H9 (cell line): ENCODE data around the gene SLC25A36. TPM values are rescaled to one million over a fixed set of nuclear protein-coding genes. Genes with fewer than 3 reads are reported as not detected.

Experiments used
- DNase-seq: peaks from one replicate; pipeline ENCODE4 v3.0.0-alpha.2; 2017
- H2AFZ ChIP-seq: one replicate; pipeline ENCODE4 v1.6.1; 2013; ENCODE audit warnings: mild to moderate bottlenecking, low read length, control low read depth, moderate library complexity
- H2AK5ac ChIP-seq: 2 replicates; pipeline ENCODE4 v1.6.1; 2013; ENCODE audit warnings: low read length, control low read depth, mixed read lengths; ENCODE audit not compliant: insufficient read length
- H2BK120ac ChIP-seq: one replicate; pipeline ENCODE4 v1.6.1; 2013; ENCODE audit warnings: low read depth, mild to moderate bottlenecking, low read length, control low read depth, inconsistent platforms; ENCODE audit not compliant: poor library complexity, severe bottlenecking
- H2BK12ac ChIP-seq: 2 replicates; pipeline ENCODE4 v1.6.1; 2013; ENCODE audit warnings: low read length, control low read depth, mixed read lengths, low read depth; ENCODE audit not compliant: insufficient read length
- H2BK15ac ChIP-seq: 2 replicates; pipeline ENCODE4 v1.6.1; 2013; ENCODE audit warnings: low read depth, low read length, control low read depth
- H2BK20ac ChIP-seq: one replicate; pipeline ENCODE4 v1.6.1; 2013; ENCODE audit warnings: low read depth, mild to moderate bottlenecking, low read length, control low read depth, inconsistent platforms; ENCODE audit not compliant: poor library complexity, severe bottlenecking
- H2BK5ac ChIP-seq: 2 replicates; pipeline ENCODE4 v1.6.1; 2013; ENCODE audit warnings: low read length, control low read depth, mixed read lengths; ENCODE audit not compliant: insufficient read length
- H3K14ac ChIP-seq: 2 replicates; pipeline ENCODE4 v1.6.1; 2013; ENCODE audit warnings: low read length, control low read depth; ENCODE audit not compliant: insufficient read depth
- H3K18ac ChIP-seq: 2 replicates; pipeline ENCODE4 v1.6.1; 2013; ENCODE audit warnings: low read depth, mild to moderate bottlenecking, mixed read lengths, low read length, control low read depth; ENCODE audit not compliant: insufficient read length
- H3K23ac ChIP-seq: 2 replicates; pipeline ENCODE4 v1.6.1; 2013; ENCODE audit warnings: low read length, control low read depth, mixed read lengths, low read depth; ENCODE audit not compliant: insufficient read length
- H3K23me2 ChIP-seq: 2 replicates; pipeline ENCODE4 v1.6.1; 2013; ENCODE audit warnings: low read depth, mild to moderate bottlenecking, mixed read lengths, low read length, control low read depth; ENCODE audit not compliant: insufficient read length, poor library complexity, severe bottlenecking
- H3K27ac ChIP-seq: 2 replicates; pipeline ENCODE4 v1.5.1; 2013; ENCODE audit warnings: low read length, control low read depth, mixed read lengths, low read depth; ENCODE audit not compliant: insufficient read length
- H3K27me3 ChIP-seq: 2 replicates; pipeline ENCODE4 v1.6.1; 2013; ENCODE audit warnings: low read length, control low read depth, inconsistent platforms; ENCODE audit not compliant: insufficient read depth
- H3K4ac ChIP-seq: 2 replicates; pipeline ENCODE4 v1.6.1; 2013; ENCODE audit warnings: low read depth, mild to moderate bottlenecking, control low read depth, inconsistent platforms, low read length, moderate library complexity
- H3K4me1 ChIP-seq: 2 replicates; pipeline ENCODE4 v1.6.1; 2013; ENCODE audit warnings: low read length, control low read depth, inconsistent platforms; ENCODE audit not compliant: insufficient read depth
- H3K4me2 ChIP-seq: 2 replicates; pipeline ENCODE4 v1.6.1; 2013; ENCODE audit warnings: low read length, control low read depth, mixed read lengths; ENCODE audit not compliant: insufficient read length, insufficient read depth
- H3K56ac ChIP-seq: 2 replicates; pipeline ENCODE4 v1.6.1; 2013; ENCODE audit warnings: low read depth, mild to moderate bottlenecking, mixed read lengths, low read length, control low read depth; ENCODE audit not compliant: insufficient read length
- H3K79me1 ChIP-seq: 2 replicates; pipeline ENCODE4 v1.6.1; 2013; ENCODE audit warnings: low read depth, mild to moderate bottlenecking, moderate library complexity, low read length, control low read depth, inconsistent platforms; ENCODE audit not compliant: insufficient read depth, poor library complexity, severe bottlenecking
- H3K79me2 ChIP-seq: 2 replicates; pipeline ENCODE4 v1.6.1; 2013; ENCODE audit warnings: low read length, control low read depth, inconsistent platforms; ENCODE audit not compliant: insufficient read depth
- H3K9ac ChIP-seq: 2 replicates; pipeline ENCODE4 v1.6.1; 2013; ENCODE audit warnings: low read length, control low read depth, mixed read lengths; ENCODE audit not compliant: insufficient read length; ENCODE audit errors: extremely low read depth
- H3K9me3 ChIP-seq: one replicate; pipeline ENCODE4 v1.6.1; 2013; ENCODE audit warnings: low read depth, low read length, inconsistent platforms; ENCODE audit not compliant: control insufficient read depth
- H3T11ph ChIP-seq: one replicate; pipeline ENCODE4 v1.6.1; 2013; ENCODE audit warnings: mild to moderate bottlenecking, low read length, control low read depth, inconsistent platforms
- H4K20me1 ChIP-seq: one replicate; pipeline ENCODE4 v1.6.1; 2013; ENCODE audit not compliant: control insufficient read depth, insufficient read length, insufficient read depth
- H4K5ac ChIP-seq: 2 replicates; pipeline ENCODE4 v1.6.1; 2013; ENCODE audit warnings: low read depth, mild to moderate bottlenecking, mixed read lengths, low read length, control low read depth; ENCODE audit not compliant: insufficient read length
- H4K8ac ChIP-seq: replicated peaks from 2 replicates; pipeline ENCODE4 v1.6.1; 2013; ENCODE audit warnings: low read length, control low read depth, mixed read lengths, low read depth; ENCODE audit not compliant: insufficient read length
- H4K91ac ChIP-seq: 2 replicates; pipeline ENCODE4 v1.6.1; 2013; ENCODE audit warnings: low read depth, mild to moderate bottlenecking, moderate library complexity, mixed read lengths, low read length, control low read depth; ENCODE audit not compliant: insufficient read length
- H3K27ac Mint-ChIP-seq, 3 experiments: 2 replicates in 2 of 3; 3 replicates in 1 of 3; pipeline ENCODE4 v1.8.0; 2020 to 2021; ENCODE audit warnings: mixed read lengths in 3 of 3, mild to moderate bottlenecking in 1 of 3, moderate library complexity in 1 of 3
- H3K27me3 Mint-ChIP-seq: 2 replicates; pipeline ENCODE4 v1.8.0; 2021; ENCODE audit warnings: low read depth, mild to moderate bottlenecking, moderate library complexity, mixed read lengths
- H3K36me3 Mint-ChIP-seq, 3 experiments: 2 replicates in 2 of 3; 3 replicates in 1 of 3; pipeline ENCODE4 v1.8.0; 2020 to 2021; ENCODE audit warnings: low read depth in 3 of 3, mixed read lengths in 3 of 3; ENCODE audit not compliant: insufficient read depth in 1 of 3
- H3K4me1 Mint-ChIP-seq, 2 experiments: 2 replicates each; pipeline ENCODE4 v1.8.0; 2020; ENCODE audit warnings: mixed read lengths in 2 of 2
- H3K4me3 Mint-ChIP-seq, 2 experiments: 2 replicates in 1 of 2; 3 replicates in 1 of 2; pipeline ENCODE4 v1.8.0; 2020 to 2021; ENCODE audit warnings: mild to moderate bottlenecking in 2 of 2, mixed read lengths in 2 of 2, moderate library complexity in 1 of 2
- H3K9me3 Mint-ChIP-seq, 2 experiments: 2 replicates in 1 of 2; 3 replicates in 1 of 2; pipeline ENCODE4 v1.8.0; 2020; ENCODE audit warnings: mild to moderate bottlenecking in 2 of 2, mixed read lengths in 2 of 2, moderate library complexity in 1 of 2
- CTCF ChIP-seq: fragments of 200-600 bp; sonication (generic); conservative IDR thresholded peaks from 3 replicates; pipeline ENCODE4 v1.8.0; 2021; ENCODE audit warnings: antibody characterized with exemption, mild to moderate bottlenecking
- WGBS: extraction: QIAGEN DNeasy Blood & Tissue Kit; methylation state at CpG from one replicate; pipeline ENCODE4 v1.1.7; 2013; ENCODE audit warnings: missing lambda C conversion rate, low lambda C conversion rate, mixed read lengths; ENCODE audit not compliant: insufficient read length; ENCODE audit errors: extremely low coverage; 5-methylcytosine and 5-hydroxymethylcytosine counted together
- total RNA-seq: library from RNA; stranded (reverse); gene quantifications from 2 replicates; pipeline ENCODE4 v1.2.1, GENCODE V29; 2021

The SLC25A36 gene
- total RNA-seq, 1 experiment from 2014 or later: 70.0 TPM

DNA sequence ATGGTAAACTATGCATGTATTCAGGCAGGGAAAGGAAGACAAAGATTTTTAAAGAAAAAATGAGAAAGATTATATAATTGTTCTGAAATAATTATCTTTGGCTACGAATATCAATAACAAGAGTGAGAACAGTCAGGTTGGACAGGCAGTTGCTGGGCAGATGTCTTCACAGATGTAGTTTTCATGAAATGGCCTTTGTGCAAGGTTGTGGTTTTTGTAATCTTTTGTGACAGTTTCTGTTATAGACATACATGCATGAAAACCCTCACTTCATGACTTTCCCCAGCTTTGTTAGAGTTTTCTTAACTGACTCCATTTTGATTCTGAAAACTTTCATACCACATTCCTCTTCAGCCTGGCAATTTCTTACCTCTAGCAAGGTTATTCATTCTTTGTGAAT is 34.9 kb upstream of the SLC25A36 start:
- no peak overlapping the region for H3K18ac ChIP-seq
- H3K9me3 ChIP-seq: no peaks in the 10 kb centered on the region
- H3K4me2 ChIP-seq: no peak overlapping the region
- H3K14ac ChIP-seq: no peak overlapping the region
- H3T11ph ChIP-seq: no peak overlapping the region
- H4K20me1 ChIP-seq: no peaks in the 10 kb centered on the region
- H3K4me1 Mint-ChIP-seq: peaks cover 0 to 2% of the 10 kb centered on the region in 2 experiments; a peak in 2 of 4 replicates
- H3K23me2 ChIP-seq: peaks cover 3% of the 10 kb centered on the region
- no peaks in the 10 kb centered on the region for H3K36me3 Mint-ChIP-seq
- H3K9me3 Mint-ChIP-seq: no peaks in the 10 kb centered on the region
- no peak overlapping the region for H3K23ac ChIP-seq
- H2BK12ac ChIP-seq: no peak overlapping the region
- no peak overlapping the region for H3K4ac ChIP-seq
- no peak overlapping the region for H4K91ac ChIP-seq
- H2AK5ac ChIP-seq: no peak overlapping the region
- no peak overlapping the region for H3K27ac Mint-ChIP-seq
- H3K56ac ChIP-seq: no peak overlapping the region
- WGBS: no CpG with 5 or more reads among the region's 1 CpG
- H3K9ac ChIP-seq: no peak overlapping the region
- no peak overlapping the region for H3K4me3 Mint-ChIP-seq
- H4K8ac ChIP-seq: no peak overlapping the region
- H2BK5ac ChIP-seq: no peak overlapping the region
- no peaks in the 10 kb centered on the region for H3K79me2 ChIP-seq
- H2BK20ac ChIP-seq: no peak overlapping the region
- H2AFZ ChIP-seq: no peak overlapping the region
- H3K27me3 Mint-ChIP-seq: peaks cover 4% of the 10 kb centered on the region; the same call in 1 of the 2 replicates
- H3K27me3 ChIP-seq: no peaks in the 10 kb centered on the region
- H3K79me1 ChIP-seq: no peaks in the 10 kb centered on the region
- H3K4me1 ChIP-seq: no peaks in the 10 kb centered on the region
- no peak for DNase-seq
- H3K27ac ChIP-seq: no peak overlapping the region
- H2BK120ac ChIP-seq: no peak overlapping the region
- no peak overlapping the region for H2BK15ac ChIP-seq
- H4K5ac ChIP-seq: no peak overlapping the region
- TF ChIP-seq CTCF: no peak
